Calu3 (cell line): ENCODE data around the gene DEGS2. TPM values are rescaled to one million over a fixed set of nuclear protein-coding genes. Genes with fewer than 3 reads are reported as not detected.

Source experiments
- BruUV-seq: library from RNA; stranded (reverse); fragments of 400-500 nt; replicated peaks from 2 replicates; lab custom pipeline; 2021; lab: Mats Ljungman, UMichigan
- CTCF ChIA-PET: fragments of 300-600 bp; sonication (Branson Sonifier 250); formaldehyde crosslinking; loops from one replicate; lab custom pipeline; 2022; ENCODE audit warnings: antibody characterized with exemption; lab: Charles Lee
- DNase-seq: peaks from one replicate; pipeline ENCODE4 v3.0.0; 2022
- H3K27ac Mint-ChIP-seq: one replicate; pipeline ENCODE4 v1.8.0; 2022; ENCODE audit warnings: mixed read lengths; ENCODE audit not compliant: unreplicated experiment
- H3K27me3 Mint-ChIP-seq: one replicate; pipeline ENCODE4 v1.8.0; 2022; ENCODE audit warnings: mixed read lengths; ENCODE audit not compliant: unreplicated experiment
- H3K36me3 Mint-ChIP-seq: one replicate; pipeline ENCODE4 v1.8.0; 2022; ENCODE audit warnings: mild to moderate bottlenecking, moderate library complexity, mixed read lengths; ENCODE audit not compliant: insufficient read depth, unreplicated experiment
- H3K4me1 Mint-ChIP-seq: one replicate; pipeline ENCODE4 v1.8.0; 2022; ENCODE audit warnings: mild to moderate bottlenecking, low read depth, mixed read lengths; ENCODE audit not compliant: unreplicated experiment
- H3K4me3 Mint-ChIP-seq: one replicate; pipeline ENCODE4 v1.8.0; 2022; ENCODE audit warnings: mild to moderate bottlenecking, low read depth, moderate library complexity, mixed read lengths; ENCODE audit not compliant: unreplicated experiment
- H3K9me3 Mint-ChIP-seq: one replicate; pipeline ENCODE4 v1.8.0; 2022; ENCODE audit warnings: low read depth, mixed read lengths; ENCODE audit not compliant: unreplicated experiment
- intact Hi-C: fragments of 100-400 bp; cut with micrococcal nuclease; formaldehyde crosslinking; loops from one replicate; pipeline ENCODE4 v1.10.0; 2022; ENCODE audit not compliant: unreplicated experiment
- total RNA-seq: library from RNA; stranded (reverse); gene quantifications from 2 replicates; pipeline ENCODE4 v1.2.3, GENCODE V29; 2022
- TF ChIP-seq, protein P1 (sequence below): fragments of 200-600 bp; IDR thresholded peaks from one replicate; pipeline ENCODE4 v1.8.0; 2022; ENCODE audit warnings: antibody characterized with exemption; ENCODE audit not compliant: unreplicated experiment

Gene DEGS2
- total RNA-seq, 1 experiment from 2014 or later, result 2.5 TPM

DNA sequence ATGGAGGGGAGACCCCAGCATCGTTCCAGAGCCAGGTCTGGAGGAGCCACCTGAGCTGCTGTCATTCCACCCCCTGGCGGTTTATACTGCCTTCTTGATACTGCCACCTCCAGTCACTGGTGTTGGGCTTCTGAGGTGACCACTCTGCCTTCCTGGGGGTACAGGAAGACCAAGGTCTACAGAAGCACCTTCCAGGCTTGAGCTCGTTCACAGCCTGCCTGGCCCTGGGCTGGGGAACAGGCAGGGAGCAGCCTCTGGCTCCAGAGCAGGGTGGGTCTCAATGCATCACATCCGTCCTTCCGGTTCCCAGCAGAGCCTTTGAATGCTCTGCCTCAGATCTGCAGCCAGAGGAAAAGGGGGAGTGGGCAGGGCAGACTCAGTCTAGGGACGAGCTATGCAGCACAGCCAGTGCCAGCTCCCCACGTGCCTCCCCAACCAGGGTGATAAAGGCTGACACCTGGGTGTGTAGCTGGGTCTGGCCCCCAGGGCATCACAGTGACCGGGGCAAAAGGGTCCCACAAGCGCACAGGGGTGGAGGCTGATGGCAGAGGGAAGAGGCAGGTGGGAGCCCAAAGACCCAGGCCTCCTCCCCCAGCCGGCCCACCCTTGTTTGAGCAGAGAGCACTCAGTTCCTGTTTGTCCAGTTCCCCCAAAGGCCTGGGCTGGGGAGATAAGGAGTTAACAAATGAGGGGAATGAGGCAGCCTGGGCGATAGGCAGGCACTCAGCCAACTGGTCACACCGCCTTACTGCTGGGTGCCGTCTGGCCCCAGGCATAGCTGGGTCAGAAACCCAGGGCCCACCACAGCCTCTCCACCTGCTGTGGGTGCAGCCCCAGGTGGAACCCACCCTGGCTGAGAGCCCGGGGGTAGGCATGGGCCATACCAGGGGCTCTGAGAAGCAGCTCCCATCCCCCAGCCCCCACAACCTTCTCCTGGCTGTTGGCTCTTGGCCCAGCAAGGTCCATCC is 17.1 kb downstream of the DEGS2 start:
- Mint-ChIP-seq H3K4me3 (peak overlapping the region; percentile 19), H3K36me3 (no peaks in the 10 kb centered on the region), H3K4me1 (peaks cover 29% of the 10 kb centered on the region), H3K27me3 (no peaks in the 10 kb centered on the region), H3K9me3 (no peaks in the 10 kb centered on the region), H3K27ac (no peak overlapping the region)
- CTCF ChIA-PET, result interaction anchor here (0.6 to 2.0 kb wide), 4 partner anchors 9 to 1375 kb away, joined by 3 to 11 read pairs (median 4); no protein-coding TSS in a partner anchor
- peak; percentile 67 for DNase-seq
- no TSS peak for BruUV-seq
- TF ChIP-seq, protein P1, sequence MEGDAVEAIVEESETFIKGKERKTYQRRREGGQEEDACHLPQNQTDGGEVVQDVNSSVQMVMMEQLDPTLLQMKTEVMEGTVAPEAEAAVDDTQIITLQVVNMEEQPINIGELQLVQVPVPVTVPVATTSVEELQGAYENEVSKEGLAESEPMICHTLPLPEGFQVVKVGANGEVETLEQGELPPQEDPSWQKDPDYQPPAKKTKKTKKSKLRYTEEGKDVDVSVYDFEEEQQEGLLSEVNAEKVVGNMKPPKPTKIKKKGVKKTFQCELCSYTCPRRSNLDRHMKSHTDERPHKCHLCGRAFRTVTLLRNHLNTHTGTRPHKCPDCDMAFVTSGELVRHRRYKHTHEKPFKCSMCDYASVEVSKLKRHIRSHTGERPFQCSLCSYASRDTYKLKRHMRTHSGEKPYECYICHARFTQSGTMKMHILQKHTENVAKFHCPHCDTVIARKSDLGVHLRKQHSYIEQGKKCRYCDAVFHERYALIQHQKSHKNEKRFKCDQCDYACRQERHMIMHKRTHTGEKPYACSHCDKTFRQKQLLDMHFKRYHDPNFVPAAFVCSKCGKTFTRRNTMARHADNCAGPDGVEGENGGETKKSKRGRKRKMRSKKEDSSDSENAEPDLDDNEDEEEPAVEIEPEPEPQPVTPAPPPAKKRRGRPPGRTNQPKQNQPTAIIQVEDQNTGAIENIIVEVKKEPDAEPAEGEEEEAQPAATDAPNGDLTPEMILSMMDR, result no peak
- intact Hi-C loops, result no loop called here

DNA sequence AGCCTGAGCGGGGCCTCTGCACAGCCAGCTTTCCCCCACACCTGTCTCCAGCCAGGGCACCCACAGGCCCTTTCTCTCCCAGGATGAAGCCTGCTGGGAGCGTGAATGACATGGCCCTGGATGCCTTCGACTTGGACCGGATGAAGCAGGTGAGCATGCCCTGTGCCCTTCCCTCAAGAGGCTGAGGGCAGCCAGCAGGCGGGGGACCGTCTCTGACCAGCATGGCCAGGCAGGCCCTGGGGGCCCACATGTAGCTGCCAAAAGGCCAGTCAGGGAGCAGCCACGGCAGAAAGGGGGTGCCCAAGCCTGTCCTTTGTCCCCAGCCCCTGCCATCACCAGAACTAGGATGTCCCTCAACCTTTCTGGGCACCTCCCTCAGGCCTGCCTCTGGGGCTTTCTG is 18.3 kb downstream of the DEGS2 start:
- CTCF ChIA-PET, result interaction anchor here (2.0 kb wide), 1 partner anchor 10 kb away, joined by 11 read pairs; no protein-coding TSS in a partner anchor
- no peaks in the 10 kb centered on the region for H3K27me3 Mint-ChIP-seq
- DNase-seq, result no peak
- H3K9me3 Mint-ChIP-seq, result no peaks in the 10 kb centered on the region
- peaks cover 29% of the 10 kb centered on the region for H3K4me1 Mint-ChIP-seq
- H3K36me3 Mint-ChIP-seq, result no peaks in the 10 kb centered on the region
- TF ChIP-seq, protein P1, result no peak
- H3K27ac Mint-ChIP-seq, result no peak overlapping the region
- intact Hi-C loops, result no loop called here
- no peak overlapping the region for H3K4me3 Mint-ChIP-seq
- BruUV-seq, result no TSS peak

DNA sequence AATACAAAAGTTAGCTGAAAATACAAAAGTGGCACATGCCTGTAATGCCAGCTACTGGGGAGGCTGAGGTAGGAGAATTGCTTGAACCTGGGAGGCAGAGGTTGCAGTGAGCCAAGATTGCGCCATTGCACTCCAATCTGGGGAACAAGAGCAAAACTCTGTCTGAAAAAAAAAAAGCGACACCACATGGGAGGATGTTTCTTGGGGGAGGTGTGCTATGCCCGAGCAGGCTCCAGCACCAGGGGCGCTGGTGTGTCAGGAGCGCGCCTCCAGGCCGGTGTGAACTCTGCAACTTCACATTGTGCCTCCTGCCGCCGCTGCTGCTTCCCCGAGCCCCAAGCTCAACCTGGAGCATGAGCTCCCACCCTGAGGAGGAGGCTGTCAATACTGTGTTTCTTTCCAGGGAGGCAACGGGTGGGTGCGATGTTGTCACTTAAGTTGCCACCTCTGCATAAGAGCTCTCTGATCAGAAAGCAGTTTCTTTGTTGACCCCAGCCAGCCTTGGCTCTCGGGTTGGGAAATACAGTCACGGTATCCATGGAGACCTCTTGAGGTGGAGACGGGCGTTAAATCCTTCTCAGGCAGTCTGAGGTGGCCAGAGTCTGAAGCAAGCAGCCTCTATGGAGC is 18.9 kb downstream of the DEGS2 start:
- no TSS peak for BruUV-seq
- no peaks in the 10 kb centered on the region for H3K27me3 Mint-ChIP-seq
- intact Hi-C loops, result no loop called here
- no peak overlapping the region for H3K4me3 Mint-ChIP-seq
- CTCF ChIA-PET, result no interaction called here
- H3K27ac Mint-ChIP-seq, result no peak overlapping the region
- no peak for DNase-seq
- H3K36me3 Mint-ChIP-seq, result no peaks in the 10 kb centered on the region
- TF ChIP-seq, protein P1, result no peak
- H3K9me3 Mint-ChIP-seq, result no peaks in the 10 kb centered on the region
- H3K4me1 Mint-ChIP-seq, result peaks cover 29% of the 10 kb centered on the region

DNA sequence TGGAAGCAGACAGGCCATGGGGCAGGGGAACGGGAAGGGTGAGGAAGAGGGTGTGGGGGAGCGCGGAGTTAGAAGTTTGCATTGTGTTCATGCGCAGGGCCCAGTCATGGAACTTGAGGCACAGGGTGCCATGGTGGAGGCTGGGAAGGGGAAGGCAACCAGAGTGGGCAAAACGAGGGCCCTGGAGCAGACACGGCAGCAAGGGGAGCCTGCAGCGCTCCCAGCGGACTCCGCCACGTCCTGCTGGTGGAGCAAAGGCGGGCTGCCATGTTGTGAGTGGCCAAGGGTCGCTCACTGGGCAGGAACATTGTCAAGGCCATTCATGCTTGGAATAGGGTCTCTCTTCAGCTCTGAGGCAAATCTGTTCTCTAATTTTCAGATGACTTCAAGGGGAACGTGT is 20.5 kb downstream of the DEGS2 start:
- no TSS peak for BruUV-seq
- no peak for DNase-seq
- intact Hi-C loops, result no loop called here
- CTCF ChIA-PET, result interaction anchor here (1.3 to 1.4 kb wide), 2 partner anchors 12 to 21 kb away, joined by 3 read pairs; partner anchors contain the start of gene DEGS2
- Mint-ChIP-seq H3K4me1 (peaks cover 40% of the 10 kb centered on the region), H3K9me3 (no peaks in the 10 kb centered on the region), H3K4me3 (no peak overlapping the region), H3K27me3 (no peaks in the 10 kb centered on the region), H3K27ac (no peak overlapping the region), H3K36me3 (no peaks in the 10 kb centered on the region)
- TF ChIP-seq, protein P1, result no peak
